ENCODE results near the gene MFAP3. TPM values are rescaled to one million over a fixed set of nuclear protein-coding genes. Genes with fewer than 3 reads are reported as not detected.

Gene MFAP3
- total RNA-seq, 6 donors from 2014 or later: 6.4 to 34.5 (median 25.6) TPM

DNA sequence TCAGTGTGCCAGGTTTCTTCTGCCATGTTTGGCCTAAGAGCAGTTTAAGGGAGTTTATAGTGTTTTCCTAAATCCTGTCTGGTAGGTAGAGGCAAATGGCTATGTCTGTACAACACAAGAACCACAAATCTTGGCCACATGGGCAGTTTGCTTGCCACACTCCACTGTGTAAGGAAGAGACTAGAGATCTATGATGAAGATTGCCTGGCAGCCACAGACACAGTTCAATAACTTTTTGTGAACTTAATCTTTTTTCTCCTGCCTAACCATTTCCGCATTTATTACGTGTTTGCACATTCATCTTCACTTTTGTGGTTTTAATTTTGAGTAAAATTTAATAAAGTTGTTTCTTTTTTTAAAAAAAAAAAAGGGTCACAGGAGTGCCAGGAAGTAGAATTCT lies 5.8 kb downstream of the MFAP3 start:
- ATAC-seq (ENCODE audit: low FRiP score in 2 of 2) (no peak), DNase-seq (no peak)
- no peaks in the 10 kb centered on the region for H3K27me3 ChIP-seq
- H3K4me3 ChIP-seq: no peak overlapping the region
- TF ChIP-seq, protein P1, sequence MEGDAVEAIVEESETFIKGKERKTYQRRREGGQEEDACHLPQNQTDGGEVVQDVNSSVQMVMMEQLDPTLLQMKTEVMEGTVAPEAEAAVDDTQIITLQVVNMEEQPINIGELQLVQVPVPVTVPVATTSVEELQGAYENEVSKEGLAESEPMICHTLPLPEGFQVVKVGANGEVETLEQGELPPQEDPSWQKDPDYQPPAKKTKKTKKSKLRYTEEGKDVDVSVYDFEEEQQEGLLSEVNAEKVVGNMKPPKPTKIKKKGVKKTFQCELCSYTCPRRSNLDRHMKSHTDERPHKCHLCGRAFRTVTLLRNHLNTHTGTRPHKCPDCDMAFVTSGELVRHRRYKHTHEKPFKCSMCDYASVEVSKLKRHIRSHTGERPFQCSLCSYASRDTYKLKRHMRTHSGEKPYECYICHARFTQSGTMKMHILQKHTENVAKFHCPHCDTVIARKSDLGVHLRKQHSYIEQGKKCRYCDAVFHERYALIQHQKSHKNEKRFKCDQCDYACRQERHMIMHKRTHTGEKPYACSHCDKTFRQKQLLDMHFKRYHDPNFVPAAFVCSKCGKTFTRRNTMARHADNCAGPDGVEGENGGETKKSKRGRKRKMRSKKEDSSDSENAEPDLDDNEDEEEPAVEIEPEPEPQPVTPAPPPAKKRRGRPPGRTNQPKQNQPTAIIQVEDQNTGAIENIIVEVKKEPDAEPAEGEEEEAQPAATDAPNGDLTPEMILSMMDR (IDR thresholded peaks at IDR 0.05): no peak
- TF ChIP-seq POLR2A (IDR thresholded peaks at IDR 0.05) (no peak), POLR2AphosphoS5 (IDR thresholded peaks at IDR 0.05) (no peak), EP300 (IDR thresholded peaks at IDR 0.05) (no peak)
- peaks cover 0 to 8% (median 0%) of the 10 kb centered on the region in 4 donors for H3K36me3 ChIP-seq
- no peak overlapping the region for H3K27ac ChIP-seq
- peaks cover 24 to 45% (median 35%) of the 10 kb centered on the region in 4 donors for H3K4me1 ChIP-seq
- no peaks in the 10 kb centered on the region for H3K9me3 ChIP-seq
- 91 to 94% methylated on average over 2 of the region's 2 CpGs for WGBS, 2 donors

DNA sequence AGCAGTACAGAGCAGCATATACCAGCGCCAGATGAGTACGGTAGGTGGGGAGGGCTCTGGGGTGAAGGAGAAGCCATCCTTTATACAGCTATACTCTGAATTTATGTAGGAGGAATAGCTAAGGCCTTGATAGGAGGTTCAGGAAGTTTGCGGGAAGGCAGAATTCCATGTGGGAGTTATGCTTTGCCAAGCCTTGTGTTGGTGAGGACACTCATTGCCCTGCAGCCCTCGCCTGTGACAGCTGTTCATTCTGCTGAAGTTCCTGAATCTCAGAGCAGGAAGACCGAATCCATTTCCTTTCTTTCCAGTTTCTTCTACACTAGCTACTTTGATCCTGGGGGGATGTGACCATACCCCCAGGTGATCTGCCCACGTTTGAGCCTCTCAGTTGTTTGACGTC lies 7.7 kb downstream of the MFAP3 start:
- DNase-seq (no peak), ATAC-seq (ENCODE audit: low FRiP score in 2 of 2) (no peak)
- H3K27ac ChIP-seq: no peak overlapping the region
- H3K27me3 ChIP-seq: no peaks in the 10 kb centered on the region
- no peaks in the 10 kb centered on the region for H3K9me3 ChIP-seq
- H3K4me1 ChIP-seq: peaks cover 15 to 29% (median 21%) of the 10 kb centered on the region in 4 donors
- no peak overlapping the region for H3K4me3 ChIP-seq
- 87% methylated on average over 7 of the region's 7 CpGs for WGBS, 2 donors
- H3K36me3 ChIP-seq: peaks cover 0 to 23% (median 0%) of the 10 kb centered on the region in 4 donors
- TF ChIP-seq POLR2A (IDR thresholded peaks at IDR 0.05) (no peak), EP300 (IDR thresholded peaks at IDR 0.05) (no peak), POLR2AphosphoS5 (IDR thresholded peaks at IDR 0.05) (no peak)
- TF ChIP-seq, protein P1 (IDR thresholded peaks at IDR 0.05): no peak

DNA sequence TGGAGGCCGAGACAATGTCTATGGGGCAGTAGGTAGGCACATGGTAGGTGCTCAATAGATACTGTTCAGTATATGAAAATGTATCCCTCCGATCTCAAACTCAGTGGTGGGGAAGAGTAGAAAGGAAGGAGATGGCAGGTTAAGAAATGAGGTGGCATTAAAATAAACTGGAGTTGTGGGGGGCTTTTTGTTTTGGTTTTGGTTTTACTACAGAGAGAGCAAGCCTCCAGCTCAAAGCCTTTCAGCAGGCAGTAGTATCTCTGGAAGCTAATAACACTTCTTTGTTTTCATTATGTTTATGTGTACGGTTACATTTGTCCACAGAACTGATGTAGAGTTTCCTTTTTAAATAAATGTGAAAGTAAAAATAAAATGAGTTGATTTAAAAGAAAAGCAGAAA lies 8.6 kb downstream of the MFAP3 start:
- ATAC-seq (ENCODE audit: low FRiP score in 2 of 2) (no peak), DNase-seq (no peak)
- 71 to 81% methylated on average over 3 of the region's 3 CpGs for WGBS, 2 donors
- H3K9me3 ChIP-seq: no peaks in the 10 kb centered on the region
- H3K36me3 ChIP-seq: peaks cover 0 to 27% (median 2%) of the 10 kb centered on the region in 4 donors
- no peak overlapping the region for H3K27ac ChIP-seq
- no peak overlapping the region for H3K4me3 ChIP-seq
- H3K4me1 ChIP-seq: peaks cover 7 to 21% (median 14%) of the 10 kb centered on the region in 4 donors
- no peaks in the 10 kb centered on the region for H3K27me3 ChIP-seq
- no peak for TF ChIP-seq POLR2AphosphoS5 (IDR thresholded peaks at IDR 0.05)
- TF ChIP-seq, protein P1 (IDR thresholded peaks at IDR 0.05): no peak
- no peak for TF ChIP-seq POLR2A (IDR thresholded peaks at IDR 0.05)
- no peak for TF ChIP-seq EP300 (IDR thresholded peaks at IDR 0.05)

DNA sequence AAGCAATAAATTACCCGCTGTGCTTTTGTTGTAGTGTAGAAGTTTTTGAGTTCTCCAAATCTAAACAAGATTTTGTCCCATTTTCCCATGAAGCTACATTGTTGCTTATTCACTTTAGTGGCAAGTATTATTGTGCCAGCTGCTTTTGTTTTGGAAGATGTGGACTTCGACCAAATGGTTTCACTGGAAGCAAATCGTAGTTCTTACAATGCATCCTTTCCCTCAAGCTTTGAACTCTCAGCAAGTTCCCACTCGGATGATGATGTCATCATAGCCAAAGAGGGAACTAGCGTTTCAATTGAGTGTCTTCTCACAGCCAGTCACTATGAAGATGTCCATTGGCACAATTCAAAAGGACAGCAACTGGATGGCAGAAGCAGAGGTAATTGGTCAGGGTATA lies 10.9 kb downstream of the MFAP3 start:
- Histone ChIP-seq H3K9me3 (no peaks in the 10 kb centered on the region), H3K27ac (no peak overlapping the region), H3K4me1 (peaks cover 0 to 4% (median 0%) of the 10 kb centered on the region in 4 donors), H3K27me3 (no peaks in the 10 kb centered on the region), H3K4me3 (no peak overlapping the region), H3K36me3 (peaks cover 0 to 44% (median 7%) of the 10 kb centered on the region in 4 donors)
- ATAC-seq (ENCODE audit: low FRiP score in 2 of 2) (no peak), DNase-seq (no peak)
- TF ChIP-seq, protein P1 (IDR thresholded peaks at IDR 0.05): no peak
- TF ChIP-seq POLR2A (IDR thresholded peaks at IDR 0.05): no peak
- no peak for TF ChIP-seq POLR2AphosphoS5 (IDR thresholded peaks at IDR 0.05)
- no peak for TF ChIP-seq EP300 (IDR thresholded peaks at IDR 0.05)
- WGBS, 2 donors: 86 to 88% methylated on average over 5 of the region's 5 CpGs

DNA sequence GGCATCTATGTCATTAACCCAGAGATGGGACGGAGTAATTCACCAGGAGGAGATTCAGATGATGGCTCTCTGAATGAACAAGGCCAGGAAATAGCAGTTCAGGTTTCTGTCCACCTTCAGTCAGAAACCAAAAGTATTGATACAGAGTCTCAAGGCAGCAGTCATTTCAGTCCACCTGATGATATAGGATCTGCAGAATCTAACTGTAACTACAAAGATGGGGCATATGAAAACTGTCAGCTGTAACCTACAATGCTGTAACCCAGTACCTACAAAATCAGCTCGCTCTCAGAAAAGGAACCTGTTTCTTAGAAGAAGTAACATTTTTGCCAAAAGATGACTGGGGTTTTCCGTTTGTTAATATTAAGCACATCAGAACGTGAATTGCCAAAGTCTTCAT lies 14.7 kb downstream of the MFAP3 start:
- Histone ChIP-seq H3K27ac (no peak overlapping the region), H3K4me1 (peaks cover 0 to 12% (median 1%) of the 10 kb centered on the region in 4 donors), H3K9me3 (no peaks in the 10 kb centered on the region), H3K27me3 (no peaks in the 10 kb centered on the region), H3K4me3 (no peak overlapping the region), H3K36me3 (peaks cover 0 to 45% (median 7%) of the 10 kb centered on the region in 4 donors)
- no peak for DNase-seq
- WGBS, 2 donors: 95 to 96% methylated on average over 4 of the region's 4 CpGs
- no peak for TF ChIP-seq EP300 (IDR thresholded peaks at IDR 0.05)
- TF ChIP-seq, protein P1 (IDR thresholded peaks at IDR 0.05): no peak
- TF ChIP-seq POLR2AphosphoS5 (IDR thresholded peaks at IDR 0.05): no peak
- no peak for TF ChIP-seq POLR2A (IDR thresholded peaks at IDR 0.05)
- no peak for ATAC-seq (ENCODE audit: low FRiP score in 2 of 2)

Measured in upper lobe of left lung (tissue), 6 donors.